Measurements from ENCODE around the gene CSMD2. TPM values are rescaled to one million over a fixed set of nuclear protein-coding genes. Genes with fewer than 3 reads are reported as not detected.

The CSMD2 gene
- total RNA-seq, 1 donor from 2014 or later, result 1.8 TPM

DNA sequence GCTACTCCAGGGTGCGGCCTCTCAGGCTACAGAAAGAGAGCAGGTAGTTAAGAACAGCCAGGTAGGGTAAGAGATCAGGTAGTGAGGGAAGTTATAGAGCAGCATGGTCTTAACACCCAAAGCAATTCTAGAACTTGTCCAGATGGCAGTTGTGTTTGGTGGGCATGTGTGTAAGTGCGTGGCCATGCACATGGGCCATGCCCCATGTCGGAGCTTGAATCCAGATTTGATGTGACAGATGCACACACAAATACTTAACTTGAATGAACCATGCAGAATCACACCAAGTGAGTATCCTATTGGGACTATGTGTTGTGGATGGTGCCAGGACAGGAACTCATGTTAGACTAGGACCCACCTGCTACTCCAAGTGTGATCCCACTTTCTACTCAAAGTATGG lies 446.8 kb downstream of the CSMD2 start:
- TF ChIP-seq CTCF (conservative IDR thresholded peaks at IDR 0.05), result no peak
- H3K36me3 Mint-ChIP-seq, result no peaks in the 10 kb centered on the region
- H3K4me3 Mint-ChIP-seq, result no peak overlapping the region
- H3K27ac Mint-ChIP-seq, result no peak overlapping the region
- H3K27me3 Mint-ChIP-seq, result peaks cover 22% of the 10 kb centered on the region
- H3K4me1 Mint-ChIP-seq (ENCODE audit: unreplicated experiment), result no peaks in the 10 kb centered on the region
- H3K9me3 Mint-ChIP-seq, result no peaks in the 10 kb centered on the region
- DNase-seq (ENCODE audit: extremely low spot score, unreplicated experiment), result peak; percentile 43

GRCh38 chr1:33716976-33717688 lies 447.9 kb downstream of the CSMD2 start:
- Mint-ChIP-seq H3K4me3 (no peak overlapping the region), H3K4me1 (ENCODE audit: unreplicated experiment) (no peaks in the 10 kb centered on the region), H3K9me3 (no peaks in the 10 kb centered on the region), H3K36me3 (no peaks in the 10 kb centered on the region), H3K27ac (no peak overlapping the region), H3K27me3 (peaks cover 22% of the 10 kb centered on the region)
- no peak for TF ChIP-seq CTCF (conservative IDR thresholded peaks at IDR 0.05)
- peak; percentile 11 for DNase-seq (ENCODE audit: extremely low spot score, unreplicated experiment)

- Mint-ChIP-seq H3K4me1 (ENCODE audit: unreplicated experiment) (peaks cover 6% of the 10 kb centered on the region), H3K36me3 (no peaks in the 10 kb centered on the region), H3K27ac (no peak overlapping the region), H3K4me3 (no peak overlapping the region), H3K9me3 (no peaks in the 10 kb centered on the region), H3K27me3 (peaks cover 25% of the 10 kb centered on the region)
- TF ChIP-seq CTCF (conservative IDR thresholded peaks at IDR 0.05), result no peak
- DNase-seq (ENCODE audit: extremely low spot score, unreplicated experiment), result peak; percentile 49
These were observed 449.7 kb downstream of the CSMD2 start for GRCh38 chr1:33715195-33715811.

- H3K4me3 Mint-ChIP-seq, result no peak overlapping the region
- H3K9me3 Mint-ChIP-seq, result no peaks in the 10 kb centered on the region
- no peaks in the 10 kb centered on the region for H3K36me3 Mint-ChIP-seq
- no peak for DNase-seq (ENCODE audit: extremely low spot score, unreplicated experiment)
- no peak for TF ChIP-seq CTCF (conservative IDR thresholded peaks at IDR 0.05)
- H3K27me3 Mint-ChIP-seq, result peaks cover 21% of the 10 kb centered on the region
- no peak overlapping the region for H3K27ac Mint-ChIP-seq
- H3K4me1 Mint-ChIP-seq (ENCODE audit: unreplicated experiment), result peaks cover 6% of the 10 kb centered on the region
These were observed 450.6 kb downstream of the CSMD2 start for GRCh38 chr1:33714421-33714820.

- Mint-ChIP-seq H3K27ac (no peak overlapping the region), H3K9me3 (no peaks in the 10 kb centered on the region), H3K27me3 (peaks cover 19% of the 10 kb centered on the region), H3K4me1 (ENCODE audit: unreplicated experiment) (peaks cover 6% of the 10 kb centered on the region), H3K4me3 (no peak overlapping the region), H3K36me3 (no peaks in the 10 kb centered on the region)
- peak; percentile 29 for DNase-seq (ENCODE audit: extremely low spot score, unreplicated experiment)
- no peak for TF ChIP-seq CTCF (conservative IDR thresholded peaks at IDR 0.05)
These were observed 451.8 kb downstream of the CSMD2 start for GRCh38 chr1:33713058-33713877.

Measured in type B pancreatic cell (in vitro differentiated cells).